Heart right ventricle (tissue), 16 donors: ENCODE results near the gene SLC4A9. TPM values are rescaled to one million over a fixed set of nuclear protein-coding genes. Genes with fewer than 3 reads are reported as not detected.

Experiments
- ATAC-seq, 8 donors: fragments of 200-7000 bp; cut with Tn5 transposase; one replicate each; pipeline ENCODE4 v1.9.1; 2020; ENCODE audit warnings: mild to moderate bottlenecking in 8 of 8, moderate library complexity in 8 of 8, moderate number of reproducible peaks in 1 of 8
- DNase-seq, 2 donors: peaks; one replicate each; pipeline ENCODE4 v3.0.0-alpha.2; 2020
- H3K27ac ChIP-seq, 10 donors: fragments of 200-600 bp; sonication (generic) in 2 of 10; one replicate each; pipeline versions ENCODE4 v1.5.0 to v1.8.0; 2020 to 2022; ENCODE audit warnings: mild to moderate bottlenecking in 3 of 10
- H3K27me3 ChIP-seq, 7 donors: fragments of 200-600 bp; one replicate each; pipeline ENCODE4 v1.8.0; 2021 to 2022; ENCODE audit warnings: mild to moderate bottlenecking in 2 of 7
- H3K36me3 ChIP-seq, 9 donors: fragments of 200-600 bp; sonication (generic) in 1 of 9; one replicate each; pipeline versions ENCODE4 v1.5.0 to v1.8.0; 2020 to 2022; ENCODE audit warnings: mild to moderate bottlenecking in 2 of 9
- H3K4me1 ChIP-seq, 9 donors: fragments of 200-600 bp; sonication (generic) in 1 of 9; one replicate each; pipeline versions ENCODE4 v1.5.0 to v1.8.0; 2020 to 2022; ENCODE audit warnings: mild to moderate bottlenecking in 4 of 9
- H3K4me3 ChIP-seq, 10 donors: fragments of 200-600 bp; sonication (generic) in 2 of 10; one replicate each; pipeline versions ENCODE4 v1.5.0 to v1.8.0; 2020 to 2022; ENCODE audit warnings: mild to moderate bottlenecking in 7 of 10, moderate library complexity in 2 of 10
- H3K9me3 ChIP-seq, 11 donors: fragments of 200-600 bp in 10 of 11; sonication (generic) in 2 of 11; one replicate each; pipeline versions ENCODE4 v1.5.0 to v1.8.0; 2013 to 2022; ENCODE audit warnings: mild to moderate bottlenecking in 2 of 11, control low read depth in 1 of 11, moderate library complexity in 1 of 11
- CTCF ChIP-seq, 9 donors: fragments of 200-600 bp; sonication (generic) in 2 of 9; IDR thresholded peaks; one replicate each; pipeline versions ENCODE4 v1.5.0 to v1.8.0; 2021 to 2022; ENCODE audit warnings: antibody characterized with exemption in 9 of 9, mild to moderate bottlenecking in 5 of 9, moderate library complexity in 1 of 9
- WGBS, 2 donors: extraction: QIAGEN DNeasy Blood & Tissue Kit; methylation state at CpG; one replicate each; pipeline ENCODE4 v1.1.7; 2013; ENCODE audit warnings: inconsistent platforms in 1 of 2; 5-methylcytosine and 5-hydroxymethylcytosine counted together
- intact Hi-C, 10 donors: fragments of 100-400 bp; cut with DNase I; formaldehyde crosslinking; loops; one replicate each; pipeline versions ENCODE4 v1.11.1 to v1.14.2; 2022
- polyA plus RNA-seq, 2 donors: library from polyadenylated mRNA; stranded (reverse); fragments of 200-250 nt; gene quantifications; one replicate each; pipeline ENCODE4 v1.2.3, GENCODE V29; 2013
- total RNA-seq, 10 donors: library from RNA; stranded (reverse); fragmentation: NEBNext Ultra II Directional in 3 of 10; extraction: Animal tissue kit (Norgen Biotek cat#: 25700) in 3 of 10; gene quantifications; one replicate each; pipeline versions ENCODE4 v1.2.1 to v1.2.4, GENCODE V29; 2021 to 2023
- donor health status: Arrhythmogenic right ventricular cardiomyopathy.
- donor health status: ischemic (EF 13 %, LVEDD 7.1; RV severe dilation, severe dysfunction).
- donor health status: healthy with polysubstance abuse.
- donor health status: DM: no; HTN: yes; CAD: no.
- donor health status: DM: no; HTN: no; CAD: no.
- donor health status: ischemic (EF 25% LVEDD 6.9; RV normal size, moderate dysfunction).
- donor health status: ischemic (EF 25% LVEDD 5.7; RV mildly dilated, moderate dysfunction).
- donor health status: healthy.
- donor health status: DM: yes; HTN: yes; CAD: no.
- donor health status: Ischemic cardiomyopathy.
- donor health status: ischemic (EF 35%, LVEDD 5.7; RV mildly dilated, moderate dysfunction).
- donor health status: nonischemic (EF 11% LVEDD 7.7; RV severe dilation, severe dysfunction).
- donor health status: DM: yes; HTN: yes; CAD: no.
- donor health status: PGD.
- donor health status: ischemic (EF 29% LVEDD 5.4; RV normal size, mild dysfunction).
- donor health status: nonischemic (EF 23%, LVEDD 6.1; RV moderate dilation, normal function).

The SLC4A9 gene
- total and polyA plus RNA-seq, 12 donors = 0.01 to 0.34 (median 0.20) TPM; not detected in 8

GRCh38 chr5:140403613-140404012, 43.6 kb downstream of the SLC4A9 start:
- H3K4me1 ChIP-seq = peaks cover 4 to 63% (median 42%) of the 10 kb centered on the region in 9 donors
- no peaks in the 10 kb centered on the region for H3K9me3 ChIP-seq
- peaks cover 0 to 20% (median 0%) of the 10 kb centered on the region in 9 donors for H3K36me3 ChIP-seq
- intact Hi-C loops = loop anchor here in 8 of 10 donors (5.0 to 10.0 kb wide), 8 partner anchors 144 to 919 kb away; partner anchors contain the start of genes IK (in 2 of the 8), NDUFA2 (in 2 of the 8), WDR55 (in 2 of the 8) and EIF4EBP3 (in 1 of the 8)
- ATAC-seq = no peak
- TF ChIP-seq CTCF (IDR thresholded peaks at IDR 0.05) = no peak
- no peak for DNase-seq
- WGBS, 2 donors = 55 to 63% methylated on average over 5 of the region's 5 CpGs
- peak overlapping the region in 1 of 10 donors; percentile 13 for H3K27ac ChIP-seq
- H3K4me3 ChIP-seq = peak overlapping the region in 9 of 10 donors; percentile 76 to 97 (median 93)
- H3K27me3 ChIP-seq = no peaks in the 10 kb centered on the region

GRCh38 chr5:140408750-140409241, 48.8 kb downstream of the SLC4A9 start:
- intact Hi-C loops = loop anchor here in 6 of 10 donors (10.0 kb wide), 5 partner anchors 216 to 296 kb away; partner anchors contain the start of genes IK (in 2 of the 6), NDUFA2 (in 2 of the 6), WDR55 (in 2 of the 6) and HARS1 (in 1 of the 6)
- ATAC-seq = peak in 5 of 8 donors; percentile 35 to 65 (median 49)

GRCh38 chr5:140413230-140413629, 53.2 kb downstream of the SLC4A9 start:
- TF ChIP-seq CTCF (IDR thresholded peaks at IDR 0.05) = no peak
- 55 to 65% methylated on average over 1 of the region's 1 CpG for WGBS, 2 donors
- intact Hi-C loops = no loop called here
- Histone ChIP-seq H3K27me3 (no peaks in the 10 kb centered on the region), H3K36me3 (peaks cover 0 to 29% (median 0%) of the 10 kb centered on the region in 9 donors), H3K4me3 (no peak overlapping the region), H3K4me1 (peaks cover 0 to 50% (median 21%) of the 10 kb centered on the region in 9 donors), H3K27ac (no peak overlapping the region), H3K9me3 (no peaks in the 10 kb centered on the region)
- DNase-seq (no peak), ATAC-seq (no peak)

More at GRCh38 chr5:140408750-140409241, 48.8 kb downstream of the SLC4A9 start:
- peak in 1 of 9 donors; percentile 30 for TF ChIP-seq CTCF (IDR thresholded peaks at IDR 0.05)
- no peak for DNase-seq
- Histone ChIP-seq H3K27ac (no peak overlapping the region), H3K4me3 (no peak overlapping the region), H3K9me3 (no peaks in the 10 kb centered on the region), H3K4me1 (peaks cover 0 to 78% (median 37%) of the 10 kb centered on the region in 9 donors), H3K27me3 (no peaks in the 10 kb centered on the region), H3K36me3 (peaks cover 0 to 30% (median 0%) of the 10 kb centered on the region in 9 donors)
- 36% methylated on average over 4 of the region's 4 CpGs for WGBS, 2 donors

GRCh38 chr5:140417235-140417634, 57.2 kb downstream of the SLC4A9 start:
- no peak overlapping the region for H3K4me3 ChIP-seq
- 98 to 99% methylated on average over 2 of the region's 2 CpGs for WGBS, 2 donors
- peaks cover 0 to 23% (median 0%) of the 10 kb centered on the region in 9 donors for H3K36me3 ChIP-seq
- TF ChIP-seq CTCF (IDR thresholded peaks at IDR 0.05) = no peak
- intact Hi-C loops = no loop called here
- H3K9me3 ChIP-seq = no peaks in the 10 kb centered on the region
- H3K4me1 ChIP-seq = peaks cover 0 to 40% (median 8%) of the 10 kb centered on the region in 9 donors
- ATAC-seq (no peak), DNase-seq (no peak)
- no peak overlapping the region for H3K27ac ChIP-seq
- no peaks in the 10 kb centered on the region for H3K27me3 ChIP-seq
